ENCODE data around the gene HUS1B.

DNA sequence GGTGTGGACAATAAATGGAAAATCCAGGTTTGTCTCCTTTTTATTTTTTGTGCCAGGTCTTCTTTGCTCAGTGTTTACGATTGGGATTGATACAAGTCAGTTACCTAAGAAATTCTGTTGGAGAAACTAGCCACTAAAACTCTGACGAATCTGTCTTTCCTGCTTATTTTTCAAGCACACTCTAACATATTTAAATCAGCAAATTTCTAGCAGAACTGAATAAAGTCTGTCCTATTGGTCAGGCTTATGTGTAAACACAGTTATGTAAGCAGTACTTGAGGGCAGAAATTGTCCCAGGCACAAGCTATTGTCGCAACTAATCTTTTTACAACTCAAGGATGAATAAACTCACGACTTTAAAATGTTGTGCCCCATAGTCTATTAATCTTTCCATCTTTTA lies 48.1 kb upstream of the HUS1B start:
- TF ChIP-seq, protein P1, sequence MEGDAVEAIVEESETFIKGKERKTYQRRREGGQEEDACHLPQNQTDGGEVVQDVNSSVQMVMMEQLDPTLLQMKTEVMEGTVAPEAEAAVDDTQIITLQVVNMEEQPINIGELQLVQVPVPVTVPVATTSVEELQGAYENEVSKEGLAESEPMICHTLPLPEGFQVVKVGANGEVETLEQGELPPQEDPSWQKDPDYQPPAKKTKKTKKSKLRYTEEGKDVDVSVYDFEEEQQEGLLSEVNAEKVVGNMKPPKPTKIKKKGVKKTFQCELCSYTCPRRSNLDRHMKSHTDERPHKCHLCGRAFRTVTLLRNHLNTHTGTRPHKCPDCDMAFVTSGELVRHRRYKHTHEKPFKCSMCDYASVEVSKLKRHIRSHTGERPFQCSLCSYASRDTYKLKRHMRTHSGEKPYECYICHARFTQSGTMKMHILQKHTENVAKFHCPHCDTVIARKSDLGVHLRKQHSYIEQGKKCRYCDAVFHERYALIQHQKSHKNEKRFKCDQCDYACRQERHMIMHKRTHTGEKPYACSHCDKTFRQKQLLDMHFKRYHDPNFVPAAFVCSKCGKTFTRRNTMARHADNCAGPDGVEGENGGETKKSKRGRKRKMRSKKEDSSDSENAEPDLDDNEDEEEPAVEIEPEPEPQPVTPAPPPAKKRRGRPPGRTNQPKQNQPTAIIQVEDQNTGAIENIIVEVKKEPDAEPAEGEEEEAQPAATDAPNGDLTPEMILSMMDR (IDR thresholded peaks at IDR 0.05) = no peak
- TF ChIP-seq POLR2A (IDR thresholded peaks at IDR 0.05) (no peak), POLR2AphosphoS5 (IDR thresholded peaks at IDR 0.05) (no peak)
